Bone marrow (tissue), 2 donors: ENCODE data around the gene MMP7.
A peak's percentile ranks its signal among the peaks of the same experiment; 100 is the strongest.

Experiments
- DNase-seq, 2 donors: peaks; one replicate each; lab custom pipeline; 2025; lab: John Stamatoyannopoulos, UW

MMP7 gene

GRCh38 chr11:102495161-102496042 is 35.1 kb downstream of the MMP7 start:
- DNase-seq: peak in 1 of 2 donors; percentile 58

- DNase-seq: no peak
Observed at GRCh38 chr11:102494216-102494615, 36.3 kb downstream of the MMP7 start.

- DNase-seq: no peak
Observed at GRCh38 chr11:102493524-102493923, 37.0 kb downstream of the MMP7 start.

GRCh38 chr11:102491969-102492368 is 38.6 kb downstream of the MMP7 start:
- no peak for DNase-seq

- no peak for DNase-seq
Observed at GRCh38 chr11:102489186-102490145, 41.1 kb downstream of the MMP7 start.

- DNase-seq: no peak
Observed at GRCh38 chr11:102488208-102488607, 42.3 kb downstream of the MMP7 start.

GRCh38 chr11:102487214-102487613 is 43.3 kb downstream of the MMP7 start:
- no peak for DNase-seq

- no peak for DNase-seq
Observed at GRCh38 chr11:102486584-102486983, 44.0 kb downstream of the MMP7 start.

GRCh38 chr11:102485095-102485722 is 45.3 kb downstream of the MMP7 start:
- no peak for DNase-seq

GRCh38 chr11:102482433-102482832 is 48.1 kb downstream of the MMP7 start:
- DNase-seq: no peak

- DNase-seq: no peak
Observed at GRCh38 chr11:102479733-102480132, 50.8 kb downstream of the MMP7 start.

- DNase-seq: no peak
Observed at GRCh38 chr11:102478673-102479299, 51.8 kb downstream of the MMP7 start.

- peak in 1 of 2 donors; percentile 13 for DNase-seq
Observed at GRCh38 chr11:102476812-102477211, 53.7 kb downstream of the MMP7 start.

- DNase-seq: no peak
Observed at GRCh38 chr11:102476069-102476468, 54.5 kb downstream of the MMP7 start.

GRCh38 chr11:102473543-102473942 is 57.0 kb downstream of the MMP7 start:
- no peak for DNase-seq

GRCh38 chr11:102472127-102472526 is 58.4 kb downstream of the MMP7 start:
- DNase-seq: no peak

- no peak for DNase-seq
Observed at GRCh38 chr11:102471474-102471873, 59.1 kb downstream of the MMP7 start.
